GM12875 (cell line): ENCODE data around the gene MAD2L2.
A peak's percentile ranks its signal among the peaks of the same experiment; 100 is the strongest.

Experiments
- H3K4me3 ChIP-seq: one replicate; pipeline ENCODE4 v1.5.1; 2011; ENCODE audit warnings: low read depth, low read length, control low read depth
- CTCF ChIP-seq: IDR thresholded peaks from 2 replicates; pipeline ENCODE4 v1.5.1; 2011; ENCODE audit warnings: low read depth, mild to moderate bottlenecking, control low read depth, inconsistent platforms, low read length, moderate library complexity, borderline replicate concordance; ENCODE audit not compliant: insufficient read depth

Gene MAD2L2

GRCh38 chr1:11725616-11726015 is 44.7 kb upstream of the MAD2L2 start:
- no peak overlapping the region for H3K4me3 ChIP-seq
- no peak for TF ChIP-seq CTCF

DNA sequence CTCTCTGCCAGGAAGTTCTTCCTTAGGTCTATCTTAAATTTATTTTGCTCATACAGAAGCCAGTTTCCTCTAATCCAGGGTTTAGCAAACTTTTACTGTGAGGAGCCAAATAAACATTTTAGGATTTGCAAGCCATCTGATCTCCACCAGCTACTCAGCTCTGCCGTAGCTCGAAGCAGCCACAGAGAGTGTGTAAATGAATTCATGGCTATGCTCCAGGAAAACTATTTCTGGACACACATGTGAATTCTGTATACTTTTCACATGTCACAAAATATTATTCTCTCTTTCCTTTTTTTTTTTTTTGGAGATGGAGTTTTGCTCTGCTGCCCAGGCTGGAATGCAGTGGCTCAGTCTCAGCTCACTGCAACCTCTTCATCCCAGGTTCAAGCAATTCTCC is 41.6 kb upstream of the MAD2L2 start:
- no peak for TF ChIP-seq CTCF
- H3K4me3 ChIP-seq, result no peak overlapping the region

DNA sequence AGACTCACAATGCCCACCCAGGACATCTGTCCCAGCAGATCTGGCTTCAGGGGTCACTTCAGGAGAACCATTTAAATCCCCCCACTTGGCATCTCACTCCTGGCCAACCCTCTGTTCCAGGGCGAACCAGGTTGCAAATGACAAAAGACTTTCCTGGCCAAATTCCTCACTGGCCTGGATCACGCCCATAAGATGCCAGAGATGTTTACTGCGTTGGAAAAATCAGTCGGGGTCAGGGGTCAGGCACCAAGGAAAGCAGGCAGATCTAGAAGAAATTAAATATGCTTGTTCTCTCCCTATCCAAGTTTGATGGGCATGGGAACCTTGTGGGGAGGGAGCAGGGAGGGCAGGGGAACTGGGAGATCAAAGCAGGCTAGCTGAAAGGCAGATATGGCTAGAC is 40.4 kb upstream of the MAD2L2 start:
- H3K4me3 ChIP-seq, result no peak overlapping the region
- no peak for TF ChIP-seq CTCF

DNA sequence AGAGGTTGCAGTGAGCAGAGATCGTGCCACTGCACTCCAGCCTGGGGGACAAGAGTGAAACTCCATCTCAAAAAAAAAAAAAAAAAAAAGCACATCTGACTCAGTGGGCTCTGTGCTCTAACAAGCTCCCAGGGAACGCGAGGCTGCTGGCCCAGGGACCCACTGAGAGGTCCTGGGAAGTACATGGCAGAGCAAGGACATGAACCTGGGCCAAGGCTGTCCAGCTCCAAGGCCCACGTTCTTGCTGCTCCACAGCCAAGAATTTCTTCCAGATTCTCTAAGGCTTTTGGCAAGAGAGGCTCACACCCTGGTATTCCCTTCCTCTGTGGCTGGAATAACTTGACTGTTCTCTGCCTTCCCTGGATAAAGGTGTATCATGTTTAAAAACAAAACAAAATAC is 39.6 kb upstream of the MAD2L2 start:
- no peak overlapping the region for H3K4me3 ChIP-seq
- no peak for TF ChIP-seq CTCF

GRCh38 chr1:11720033-11720376 is 39.1 kb upstream of the MAD2L2 start:
- no peak for TF ChIP-seq CTCF
- no peak overlapping the region for H3K4me3 ChIP-seq

GRCh38 chr1:11719313-11720032 is 38.5 kb upstream of the MAD2L2 start:
- peak overlapping the region; percentile 33 for H3K4me3 ChIP-seq
- TF ChIP-seq CTCF, result peak; percentile 94

DNA sequence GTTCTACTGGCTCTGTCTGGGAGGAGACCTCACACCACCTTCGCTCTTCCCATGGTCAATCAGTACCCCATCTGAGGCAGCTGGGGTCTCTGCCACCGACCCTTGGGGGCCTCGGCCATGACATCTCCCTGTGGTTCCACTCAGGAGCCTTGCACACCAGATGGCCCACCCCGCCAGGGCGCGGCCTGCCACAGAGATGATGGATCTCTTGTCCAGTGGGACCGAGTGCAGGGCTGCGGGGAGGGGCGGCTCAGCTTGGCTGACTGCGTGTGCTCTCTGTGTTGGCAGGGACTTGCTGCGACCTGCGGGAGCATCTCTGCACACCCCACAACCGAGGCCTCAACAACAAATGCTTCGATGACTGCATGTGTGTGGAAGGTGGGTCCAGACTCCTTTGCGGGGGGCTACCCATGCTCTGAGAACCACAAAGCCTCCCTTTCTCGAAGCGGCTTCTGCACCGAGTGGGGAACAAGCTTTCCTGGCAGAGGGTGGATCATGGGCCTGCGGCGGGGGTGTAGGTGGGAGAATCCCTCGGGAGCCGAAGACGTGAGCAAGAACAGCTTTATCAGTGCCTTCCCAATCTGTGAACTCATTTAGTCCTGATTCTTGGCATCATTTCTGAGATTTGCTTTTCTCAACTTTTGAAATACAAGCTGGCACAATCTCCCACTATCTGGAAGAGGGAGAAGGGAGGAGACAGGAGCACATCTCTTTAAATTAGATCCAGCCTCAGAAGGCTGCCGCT is 34.1 kb upstream of the MAD2L2 start:
- no peak for TF ChIP-seq CTCF

More for the DNA sequence above, 34.1 kb upstream of the MAD2L2 start:
- H3K4me3 ChIP-seq, result no peak overlapping the region
